K562 (cell line): ENCODE measurements around the gene VDR. TPM values are rescaled to one million over a fixed set of nuclear protein-coding genes. Genes with fewer than 3 reads are reported as not detected.

Source experiments
- CEBPZ ChIP-seq: fragments of 150-350 bp; IDR thresholded peaks from 2 replicates; pipeline ENCODE4 v1.6.1; 2014; ENCODE audit warnings: low read depth, mild to moderate bottlenecking, low read length, borderline replicate concordance
- CREM ChIP-seq: IDR thresholded peaks from 2 replicates; pipeline ENCODE4 v1.6.1; 2014; ENCODE audit warnings: antibody characterized with exemption, low read depth
- ESRRA ChIP-seq: fragments of 450-650 bp; IDR thresholded peaks from 2 replicates; pipeline ENCODE4 v1.6.1; 2014; ENCODE audit warnings: low read depth, mild to moderate bottlenecking, moderate library complexity, borderline replicate concordance
- FOXP1 ChIP-seq: sonication (generic); formaldehyde crosslinking; IDR thresholded peaks from 2 replicates; pipeline ENCODE4 v1.8.0; 2022; ENCODE audit warnings: mild to moderate bottlenecking, missing genetic modification reagents
- HMG20A ChIP-seq: fragments of 450-650 bp; formaldehyde crosslinking; conservative IDR thresholded peaks from 2 replicates; pipeline ENCODE4 v1.4.0; 2020; ENCODE audit warnings: mild to moderate bottlenecking, mixed read lengths
- HNRNPL ChIP-seq: fragments of 200-400 bp; formaldehyde crosslinking; IDR thresholded peaks from 2 replicates; pipeline ENCODE4 v1.6.1; 2017; ENCODE audit warnings: low read depth, mild to moderate bottlenecking, low read length
- ID3 ChIP-seq, 2 experiments: fragments of 250-450 bp in 1 of 2; fragments of 450-650 bp in 1 of 2; sonication (Bioruptor Pico) in 1 of 2; IDR thresholded peaks; 2 replicates each; pipeline versions ENCODE4 v1.6.1 to v1.8.0; 2016 to 2021; ENCODE audit warnings: mild to moderate bottlenecking in 2 of 2, moderate library complexity in 2 of 2, missing compliant biosample characterization in 1 of 2, missing genetic modification characterization in 1 of 2
- MEF2D ChIP-seq: conservative IDR thresholded peaks from 2 replicates; pipeline ENCODE4 v1.6.1; 2016; ENCODE audit warnings: low read depth, missing genetic modification characterization, missing compliant biosample characterization
- NR2C1 ChIP-seq, 2 experiments: fragments of 450-650 bp; IDR thresholded peaks; 2 replicates each; pipeline ENCODE4 v1.6.1; 2017; ENCODE audit warnings: mild to moderate bottlenecking in 2 of 2, antibody characterized with exemption in 1 of 2, inconsistent platforms in 1 of 2, missing compliant biosample characterization in 1 of 2, missing genetic modification characterization in 1 of 2
- TCF7 ChIP-seq: sonication (generic); IDR thresholded peaks from 2 replicates; pipeline ENCODE4 v1.6.1; 2016; ENCODE audit warnings: antibody characterized with exemption, borderline replicate concordance
- TEAD1 ChIP-seq, 2 experiments: fragments of 450-650 bp in 1 of 2; sonication (generic) in 1 of 2; formaldehyde crosslinking; IDR thresholded peaks; 2 replicates each; pipeline versions ENCODE4 v1.4.0 to v1.8.0; 2020 to 2022; ENCODE audit warnings: mild to moderate bottlenecking in 2 of 2, missing genetic modification reagents in 1 of 2
- ZBTB1 ChIP-seq: sonication (generic); formaldehyde crosslinking; IDR thresholded peaks from 2 replicates; pipeline ENCODE4 v1.8.1; 2023; ENCODE audit warnings: missing genetic modification reagents, low read depth, mild to moderate bottlenecking, borderline replicate concordance
- ZNF444 ChIP-seq: fragments of 250-450 bp; sonication (Bioruptor Pico); IDR thresholded peaks from 2 replicates; pipeline ENCODE4 v1.4.0; 2020; ENCODE audit warnings: mild to moderate bottlenecking, moderate library complexity
- polyA plus RNA-seq, 8 experiments: library from polyadenylated mRNA; depleted of rRNA in 4 of 8; stranded (reverse) in 5 of 8; unstranded in 3 of 8; fragments of >200 nt; fragmentation: Nextera tagmentation in 2 of 8; fragmentation: Illumina TruSeq in 1 of 8; extraction: Ambion mirVana in 2 of 8; extraction: Trizol in 1 of 8; gene quantifications; 2 replicates each; pipeline versions ENCODE4 v1.2.1 to v1.2.3, GENCODE V29; 2011 to 2014; ENCODE audit warnings: inconsistent platforms in 1 of 8, missing spikeins in 1 of 8
- total RNA-seq, 7 experiments: library from RNA; depleted of rRNA in 6 of 7; stranded (reverse); fragments of >200 nt in 6 of 7; fragmentation: Illumina TruSeq in 2 of 7; extraction: Trizol in 2 of 7; gene quantifications; 2 replicates each; pipeline versions ENCODE4 v1.2.1 to v1.2.3, GENCODE V29; 2011 to 2021; ENCODE audit warnings: low replicate concordance in 1 of 7
- TF ChIP-seq, protein P1 (sequence below): fragments of 150-350 bp; conservative IDR thresholded peaks from 2 replicates; pipeline ENCODE4 v1.6.1; 2014; ENCODE audit warnings: low read length

Gene VDR
- total and polyA plus RNA-seq, 9 of the 15 experiments (the other 6 are each of a cell fraction or from before 2014, with no cell fraction given) = 0.61 to 4.8 (median 2.0) TPM

DNA sequence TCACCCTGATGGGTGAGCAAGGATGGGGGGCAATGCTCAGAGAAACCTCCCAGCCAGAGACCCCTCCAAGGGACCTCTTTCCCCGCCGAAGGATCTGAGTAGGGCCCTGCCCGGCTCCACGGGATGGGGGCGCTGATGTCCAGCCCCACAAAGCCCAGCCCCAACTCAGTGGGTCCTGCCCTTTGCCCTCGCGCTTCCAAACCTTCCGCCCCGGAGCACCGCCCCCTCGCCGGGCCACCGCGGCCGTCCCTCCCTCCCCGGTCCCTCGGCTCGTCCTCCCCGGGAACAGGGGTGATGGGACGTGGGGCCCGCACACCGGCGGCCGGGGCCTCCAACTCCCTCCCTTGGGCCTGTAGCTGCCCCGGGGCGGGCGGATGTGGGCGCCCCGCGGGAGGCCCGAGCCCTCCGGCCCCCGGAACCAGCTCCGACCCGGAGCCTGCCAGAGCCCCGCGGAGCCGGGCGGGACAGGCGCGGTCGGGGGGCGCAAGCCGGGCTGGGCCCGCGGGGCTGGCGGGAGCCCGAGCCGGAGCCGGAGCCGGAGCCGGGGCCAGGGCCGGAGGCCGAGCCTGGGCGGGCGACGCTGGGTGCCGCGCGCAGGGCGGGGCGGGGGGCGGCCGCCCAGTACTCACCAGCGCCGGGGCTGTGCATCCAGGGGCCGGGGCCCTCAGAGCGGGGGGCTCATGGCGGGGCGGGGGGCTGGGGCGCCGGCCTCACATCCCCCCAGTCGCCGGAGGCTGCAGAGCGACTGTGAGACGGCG lies 85.5 kb downstream of the VDR start (continued):
- 0 out of 4 replicates have a peak, but pooled peaks have one; percentile 4 to 32 for TF ChIP-seq TEAD1 (CRISPR knock-in tag; IDR thresholded peaks at IDR 0.05)
- peak; percentile 59; the same call in 1 of the 2 replicates for TF ChIP-seq FOXP1
- TF ChIP-seq HNRNPL = peak; percentile 62; the same call in 1 of the 2 replicates
- peak; percentile 30; the same call in 1 of the 2 replicates for TF ChIP-seq ESRRA
- peak; percentile 31; the same call in 1 of the 2 replicates for TF ChIP-seq CREM
- no peak for TF ChIP-seq HMG20A (CRISPR knock-in tag)
- no peak for TF ChIP-seq MEF2D (tag)
- no peak for TF ChIP-seq CEBPZ
- TF ChIP-seq, protein P1, sequence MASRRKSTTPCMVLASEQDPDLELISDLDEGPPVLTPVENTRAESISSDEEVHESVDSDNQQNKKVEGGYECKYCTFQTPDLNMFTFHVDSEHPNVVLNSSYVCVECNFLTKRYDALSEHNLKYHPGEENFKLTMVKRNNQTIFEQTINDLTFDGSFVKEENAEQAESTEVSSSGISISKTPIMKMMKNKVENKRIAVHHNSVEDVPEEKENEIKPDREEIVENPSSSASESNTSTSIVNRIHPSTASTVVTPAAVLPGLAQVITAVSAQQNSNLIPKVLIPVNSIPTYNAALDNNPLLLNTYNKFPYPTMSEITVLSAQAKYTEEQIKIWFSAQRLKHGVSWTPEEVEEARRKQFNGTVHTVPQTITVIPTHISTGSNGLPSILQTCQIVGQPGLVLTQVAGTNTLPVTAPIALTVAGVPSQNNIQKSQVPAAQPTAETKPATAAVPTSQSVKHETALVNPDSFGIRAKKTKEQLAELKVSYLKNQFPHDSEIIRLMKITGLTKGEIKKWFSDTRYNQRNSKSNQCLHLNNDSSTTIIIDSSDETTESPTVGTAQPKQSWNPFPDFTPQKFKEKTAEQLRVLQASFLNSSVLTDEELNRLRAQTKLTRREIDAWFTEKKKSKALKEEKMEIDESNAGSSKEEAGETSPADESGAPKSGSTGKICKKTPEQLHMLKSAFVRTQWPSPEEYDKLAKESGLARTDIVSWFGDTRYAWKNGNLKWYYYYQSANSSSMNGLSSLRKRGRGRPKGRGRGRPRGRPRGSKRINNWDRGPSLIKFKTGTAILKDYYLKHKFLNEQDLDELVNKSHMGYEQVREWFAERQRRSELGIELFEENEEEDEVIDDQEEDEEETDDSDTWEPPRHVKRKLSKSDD = no peak
- TF ChIP-seq ZBTB1 (CRISPR knock-in tag) = no peak
- TF ChIP-seq TCF7 = 0 out of 2 replicates have a peak, but pooled peaks have one; percentile 50
- TF ChIP-seq ZNF444 (CRISPR knock-in tag) = no peak
- TF ChIP-seq ID3 (CRISPR knock-in tag; IDR thresholded peaks at IDR 0.05) = no peak
- no peak for TF ChIP-seq ID3 (tag; IDR thresholded peaks at IDR 0.05)
- TF ChIP-seq NR2C1 (IDR thresholded peaks at IDR 0.05) = peak; percentile 87
- peak; percentile 92 for TF ChIP-seq NR2C1 (tag; IDR thresholded peaks at IDR 0.05)
